ENCODE measurements around the gene RABGAP1L.

The RABGAP1L gene

DNA sequence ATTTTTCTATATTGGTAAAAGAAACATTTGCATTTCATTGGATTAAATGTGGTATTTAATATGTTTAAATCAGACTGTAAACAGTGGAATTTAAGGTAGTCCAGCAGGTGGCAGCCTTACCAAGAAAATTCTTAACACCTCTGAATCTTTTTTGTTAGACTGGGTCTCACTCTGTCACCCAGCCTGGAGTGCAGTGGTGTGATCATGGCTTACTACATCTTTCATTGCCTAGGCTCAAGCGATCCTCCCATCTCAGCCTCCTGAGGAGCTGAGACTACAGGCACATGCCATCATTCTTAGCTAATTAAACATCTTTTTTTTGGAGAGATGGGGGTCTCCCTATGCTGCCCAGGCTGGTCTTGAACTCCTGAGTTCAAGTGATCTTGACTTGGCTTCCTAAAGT is 98.8 kb downstream of the RABGAP1L start:
- FAIRE-seq, result peak; percentile 44
- DNase-seq (ENCODE audit: insufficient read length), result no peak
- TF ChIP-seq POLR2AphosphoS5 (IDR thresholded peaks at IDR 0.05; ENCODE audit: low read depth, low read length) (no peak), TAF1 (IDR thresholded peaks at IDR 0.05; ENCODE audit: borderline replicate concordance, low read depth, low read length) (no peak), POLR2A (IDR thresholded peaks at IDR 0.05; ENCODE audit: low read depth, low read length) (no peak)

DNA sequence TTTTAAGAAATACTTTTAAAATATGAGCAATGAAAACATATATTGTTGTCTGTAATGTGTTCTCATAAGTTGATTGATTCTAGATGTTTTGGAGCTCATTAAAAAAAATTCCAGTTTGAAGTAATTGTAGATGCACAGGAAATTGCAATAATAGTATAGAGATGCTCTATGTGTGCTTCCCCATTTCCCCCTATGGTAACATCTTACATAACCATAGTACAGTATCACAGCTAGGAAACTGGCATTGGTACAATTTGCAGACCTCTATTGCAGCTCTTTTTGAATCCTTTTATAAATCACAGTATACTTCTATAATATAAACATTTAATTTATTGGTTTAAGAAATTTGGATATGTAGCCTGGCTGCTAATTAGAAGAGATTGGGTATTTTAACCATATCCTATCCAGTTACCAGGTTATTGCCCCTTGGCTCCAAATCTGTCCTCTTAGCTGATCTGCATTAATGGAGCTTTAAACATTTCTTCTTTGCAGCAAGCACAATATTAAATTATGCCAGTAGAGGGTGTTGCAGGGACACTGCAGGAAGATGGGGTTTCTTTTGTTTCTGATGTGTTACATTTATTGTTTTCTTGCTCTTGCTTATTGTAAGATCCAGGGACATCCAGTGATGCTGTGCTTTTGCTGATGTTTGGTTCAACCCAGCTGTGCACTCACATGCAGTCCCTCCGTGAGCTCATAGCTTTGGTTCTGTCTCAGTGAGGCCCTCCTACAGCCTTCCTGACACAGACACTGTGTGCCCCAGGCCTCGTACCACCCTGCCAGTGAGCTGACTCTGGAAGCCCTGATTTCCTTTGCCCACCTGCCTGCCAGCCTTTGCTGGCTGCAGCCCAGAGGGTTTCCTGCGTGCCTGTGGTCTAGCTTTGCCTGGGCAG is 103.3 kb downstream of the RABGAP1L start:
- peak; percentile 54 for FAIRE-seq
- DNase-seq (ENCODE audit: insufficient read length), result no peak
- TF ChIP-seq POLR2A (IDR thresholded peaks at IDR 0.05; ENCODE audit: low read depth, low read length), result no peak
- TF ChIP-seq POLR2AphosphoS5 (IDR thresholded peaks at IDR 0.05; ENCODE audit: low read depth, low read length), result no peak
- TF ChIP-seq TAF1 (IDR thresholded peaks at IDR 0.05; ENCODE audit: borderline replicate concordance, low read depth, low read length), result no peak

DNA sequence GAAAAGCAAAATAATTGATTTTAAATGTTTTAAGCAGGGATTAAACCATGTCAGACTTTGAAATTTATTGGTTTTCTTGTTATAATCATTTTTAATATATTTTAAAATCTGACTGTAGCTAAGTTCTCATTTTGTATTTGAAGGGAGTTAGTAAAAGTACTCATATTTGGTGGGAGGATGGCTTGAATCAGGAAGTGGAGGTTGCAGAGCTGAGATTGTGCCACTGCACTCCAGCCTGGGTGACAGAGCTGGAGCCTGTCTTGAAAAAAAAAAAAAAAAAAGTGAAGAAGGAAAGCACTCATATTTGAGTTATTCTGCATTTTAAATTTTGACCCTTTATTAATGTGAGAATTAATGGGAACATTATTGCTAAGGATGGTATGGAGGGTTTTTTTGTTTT is 106.0 kb downstream of the RABGAP1L start:
- DNase-seq (ENCODE audit: insufficient read length), result no peak
- FAIRE-seq, result no peak
- TF ChIP-seq TAF1 (IDR thresholded peaks at IDR 0.05; ENCODE audit: borderline replicate concordance, low read depth, low read length) (no peak), POLR2A (IDR thresholded peaks at IDR 0.05; ENCODE audit: low read depth, low read length) (no peak), POLR2AphosphoS5 (IDR thresholded peaks at IDR 0.05; ENCODE audit: low read depth, low read length) (no peak)

DNA sequence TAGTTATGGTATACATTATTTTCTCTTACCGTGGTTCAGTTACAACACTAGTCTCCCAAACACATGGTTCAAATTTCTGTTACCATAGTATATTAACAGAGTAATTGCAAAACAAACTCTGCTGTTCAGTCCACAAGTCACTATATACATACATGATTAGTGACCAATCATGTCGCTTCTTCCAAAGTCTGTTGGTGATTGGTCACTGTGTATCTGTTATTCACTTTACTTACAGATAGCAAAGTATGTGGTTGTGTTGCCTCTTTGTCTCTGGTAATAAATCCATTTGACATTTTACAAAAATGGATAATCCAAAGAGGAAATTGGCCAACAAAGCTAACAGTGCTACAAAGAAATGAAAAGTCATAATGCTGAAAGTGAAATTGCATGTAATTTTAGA is 107.2 kb downstream of the RABGAP1L start:
- DNase-seq (ENCODE audit: insufficient read length) (no peak), FAIRE-seq (peak; percentile 74)
- TF ChIP-seq POLR2A (IDR thresholded peaks at IDR 0.05; ENCODE audit: low read depth, low read length), result no peak
- TF ChIP-seq TAF1 (IDR thresholded peaks at IDR 0.05; ENCODE audit: borderline replicate concordance, low read depth, low read length), result no peak
- TF ChIP-seq POLR2AphosphoS5 (IDR thresholded peaks at IDR 0.05; ENCODE audit: low read depth, low read length), result no peak

DNA sequence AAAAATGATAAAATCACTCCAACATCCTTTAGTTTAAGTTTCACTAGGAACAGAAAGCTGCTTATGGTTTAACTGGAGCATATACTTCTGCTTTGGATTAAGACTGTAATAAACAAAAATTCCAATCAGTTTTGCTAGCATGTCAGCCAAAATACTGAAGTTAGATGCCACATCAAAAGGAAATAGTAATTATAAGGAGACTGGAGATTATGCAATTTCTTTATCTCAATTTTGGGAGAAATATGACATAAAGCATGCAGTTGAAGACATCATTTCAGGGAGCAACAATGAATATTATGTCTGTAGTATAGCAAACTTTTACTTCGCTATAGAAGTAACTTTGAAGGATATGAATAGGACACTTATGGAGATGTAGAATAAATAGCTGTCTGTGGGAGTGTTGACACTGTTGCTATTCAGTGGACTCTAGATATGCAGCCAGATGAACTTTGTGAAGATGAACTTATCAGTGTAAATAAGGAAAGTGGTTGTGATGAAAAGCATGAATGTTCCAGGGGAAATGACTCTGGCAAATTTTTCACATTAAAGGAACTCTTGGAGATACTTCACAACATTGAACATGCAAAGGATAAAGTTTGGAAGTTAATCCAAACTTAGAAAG is 107.8 kb downstream of the RABGAP1L start:
- FAIRE-seq, result no peak
- TF ChIP-seq POLR2A (IDR thresholded peaks at IDR 0.05; ENCODE audit: low read depth, low read length) (no peak), TAF1 (IDR thresholded peaks at IDR 0.05; ENCODE audit: borderline replicate concordance, low read depth, low read length) (no peak), POLR2AphosphoS5 (IDR thresholded peaks at IDR 0.05; ENCODE audit: low read depth, low read length) (no peak)
- DNase-seq (ENCODE audit: insufficient read length), result no peak

DNA sequence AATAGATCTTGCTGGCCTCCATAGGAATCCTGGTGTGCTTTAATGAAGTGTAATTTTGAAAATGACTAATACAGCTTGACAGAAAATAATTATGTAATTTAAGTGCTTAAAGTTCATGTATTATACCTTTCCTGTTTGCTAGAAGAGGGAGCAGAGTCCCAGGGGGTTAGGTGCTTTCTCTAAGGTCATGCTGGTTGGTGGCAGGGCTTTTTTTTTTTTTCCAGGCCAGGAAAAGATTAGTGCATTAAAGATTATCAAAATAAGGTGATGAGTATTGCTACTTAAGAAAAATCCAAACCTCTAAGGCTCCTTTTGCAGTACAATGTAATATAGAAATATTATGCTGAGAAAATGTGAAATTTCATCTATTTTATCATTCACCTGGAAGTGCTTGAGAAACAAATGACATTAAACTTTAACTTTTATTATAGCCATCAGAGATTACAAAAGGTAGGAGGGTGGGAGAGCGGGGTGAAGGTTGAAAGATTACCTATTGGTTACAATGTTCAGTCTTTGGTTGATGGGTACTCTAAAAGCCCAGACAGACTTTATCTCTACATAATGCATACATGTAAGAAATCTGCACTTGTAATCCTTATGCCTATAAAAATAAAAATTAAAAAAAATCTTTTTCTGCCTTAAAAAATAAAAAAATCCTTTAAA is 110.8 kb downstream of the RABGAP1L start:
- TF ChIP-seq POLR2AphosphoS5 (IDR thresholded peaks at IDR 0.05; ENCODE audit: low read depth, low read length), result no peak
- no peak for TF ChIP-seq TAF1 (IDR thresholded peaks at IDR 0.05; ENCODE audit: borderline replicate concordance, low read depth, low read length)
- no peak for TF ChIP-seq POLR2A (IDR thresholded peaks at IDR 0.05; ENCODE audit: low read depth, low read length)
- DNase-seq (ENCODE audit: insufficient read length), result no peak
- FAIRE-seq, result no peak

DNA sequence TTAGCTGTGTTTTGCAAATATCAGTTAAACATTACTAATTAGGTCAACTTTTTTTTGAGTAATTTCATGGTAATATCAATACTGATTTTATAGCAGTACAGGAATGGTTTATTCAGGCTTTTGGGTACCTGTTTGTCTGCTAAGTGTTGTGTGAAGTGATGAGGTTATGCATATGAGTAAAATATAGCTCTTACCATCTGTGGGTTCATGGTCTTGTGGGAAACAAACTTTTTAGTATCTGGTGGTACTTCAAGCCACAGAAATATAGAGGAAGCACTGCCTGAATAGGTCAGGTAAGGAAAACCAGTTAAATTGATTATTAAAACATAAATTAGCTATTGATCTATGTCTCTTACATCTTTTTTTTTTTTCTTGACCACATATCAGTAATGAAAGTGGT is 113.9 kb downstream of the RABGAP1L start:
- TF ChIP-seq POLR2A (IDR thresholded peaks at IDR 0.05; ENCODE audit: low read depth, low read length), result no peak
- no peak for TF ChIP-seq TAF1 (IDR thresholded peaks at IDR 0.05; ENCODE audit: borderline replicate concordance, low read depth, low read length)
- TF ChIP-seq POLR2AphosphoS5 (IDR thresholded peaks at IDR 0.05; ENCODE audit: low read depth, low read length), result no peak
- no peak for FAIRE-seq
- no peak for DNase-seq (ENCODE audit: insufficient read length)

DNA sequence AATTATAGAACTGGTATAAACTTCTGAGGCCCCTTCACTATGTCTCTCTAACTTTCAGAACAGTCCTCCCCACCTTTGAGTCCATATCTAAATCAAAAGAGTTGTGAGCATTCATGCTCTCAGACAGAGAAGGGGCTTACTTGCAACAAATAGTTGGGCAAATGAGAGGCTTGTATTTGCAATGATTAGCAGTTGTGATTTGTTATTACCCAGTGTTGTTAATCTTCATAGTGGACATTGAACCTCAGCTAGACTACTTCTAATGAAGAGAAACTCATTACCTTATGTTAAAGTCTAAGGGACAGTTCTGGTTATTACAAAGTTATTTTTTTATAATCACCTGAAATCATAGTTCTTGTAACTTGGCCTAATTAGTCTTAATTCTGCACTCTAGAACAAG is 114.5 kb downstream of the RABGAP1L start:
- TF ChIP-seq TAF1 (IDR thresholded peaks at IDR 0.05; ENCODE audit: borderline replicate concordance, low read depth, low read length), result no peak
- no peak for TF ChIP-seq POLR2A (IDR thresholded peaks at IDR 0.05; ENCODE audit: low read depth, low read length)
- TF ChIP-seq POLR2AphosphoS5 (IDR thresholded peaks at IDR 0.05; ENCODE audit: low read depth, low read length), result no peak
- DNase-seq (ENCODE audit: insufficient read length), result no peak
- FAIRE-seq, result no peak

DNA sequence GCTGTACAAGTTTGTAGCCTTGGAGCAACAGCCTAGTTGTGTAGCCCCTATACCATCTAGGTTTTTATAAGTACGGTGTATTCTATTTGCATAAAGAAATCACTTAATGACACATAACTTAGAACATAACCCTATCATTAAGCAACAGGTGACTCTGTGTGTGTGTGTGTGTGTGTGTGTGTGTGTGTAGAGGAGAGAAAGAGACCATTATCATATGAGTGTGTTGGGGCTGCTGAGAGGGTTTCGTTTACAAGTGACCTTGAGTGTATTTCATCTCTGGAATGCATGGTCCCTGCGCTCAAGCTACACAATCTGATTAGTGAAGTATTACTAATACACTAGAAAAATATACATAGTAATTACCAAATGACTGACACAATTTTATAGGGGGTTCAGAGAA is 115.1 kb downstream of the RABGAP1L start:
- TF ChIP-seq TAF1 (IDR thresholded peaks at IDR 0.05; ENCODE audit: borderline replicate concordance, low read depth, low read length), result no peak
- no peak for TF ChIP-seq POLR2A (IDR thresholded peaks at IDR 0.05; ENCODE audit: low read depth, low read length)
- TF ChIP-seq POLR2AphosphoS5 (IDR thresholded peaks at IDR 0.05; ENCODE audit: low read depth, low read length), result no peak
- FAIRE-seq, result no peak
- no peak for DNase-seq (ENCODE audit: insufficient read length)

DNA sequence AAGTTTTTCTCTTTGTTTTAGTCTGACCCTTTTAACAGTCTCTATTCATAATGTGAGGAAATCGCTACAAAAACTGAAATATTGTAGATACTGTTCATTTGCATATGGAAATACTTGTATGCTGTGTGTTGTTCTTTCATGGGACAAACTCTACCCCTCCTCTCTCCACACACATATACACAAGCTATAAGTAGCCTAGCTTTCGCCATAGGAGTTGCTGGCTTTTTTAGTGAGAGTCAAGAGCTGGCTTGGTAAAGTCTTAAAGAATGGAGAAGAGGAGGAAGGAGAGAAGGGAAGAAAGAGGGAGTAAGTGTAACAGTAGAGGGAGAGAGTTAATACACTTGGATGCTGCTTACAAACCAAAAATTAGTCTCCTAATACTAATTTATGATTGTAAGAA is 115.6 kb downstream of the RABGAP1L start:
- DNase-seq (ENCODE audit: insufficient read length), result no peak
- peak; percentile 67 for FAIRE-seq
- TF ChIP-seq TAF1 (IDR thresholded peaks at IDR 0.05; ENCODE audit: borderline replicate concordance, low read depth, low read length), result no peak
- no peak for TF ChIP-seq POLR2AphosphoS5 (IDR thresholded peaks at IDR 0.05; ENCODE audit: low read depth, low read length)
- TF ChIP-seq POLR2A (IDR thresholded peaks at IDR 0.05; ENCODE audit: low read depth, low read length), result no peak

DNA sequence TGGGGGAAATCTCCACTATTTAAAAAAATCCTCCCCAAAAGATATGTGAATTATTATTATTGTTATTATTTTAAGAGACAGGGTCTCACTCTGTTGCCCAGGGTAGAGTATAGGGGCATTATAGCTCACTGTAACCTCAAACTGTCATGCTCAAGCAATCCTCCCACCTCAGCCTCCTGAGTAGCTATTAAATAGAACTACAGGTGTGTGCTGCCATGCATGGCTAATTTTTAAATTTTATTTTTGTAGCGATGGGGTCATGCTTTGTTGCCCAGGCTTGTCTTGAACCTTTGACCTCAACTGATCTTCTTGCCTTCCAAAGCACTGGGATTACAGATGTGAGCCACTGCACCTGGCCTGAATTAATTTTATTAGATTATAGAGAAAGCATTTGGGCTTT is 116.8 kb downstream of the RABGAP1L start:
- TF ChIP-seq POLR2AphosphoS5 (IDR thresholded peaks at IDR 0.05; ENCODE audit: low read depth, low read length), result no peak
- no peak for TF ChIP-seq POLR2A (IDR thresholded peaks at IDR 0.05; ENCODE audit: low read depth, low read length)
- no peak for TF ChIP-seq TAF1 (IDR thresholded peaks at IDR 0.05; ENCODE audit: borderline replicate concordance, low read depth, low read length)
- DNase-seq (ENCODE audit: insufficient read length) (no peak), FAIRE-seq (peak; percentile 62)

Measured in GM12892 (cell line).